NB4 (cell line): ENCODE measurements around the gene STAP2.

Source experiments
- DNase-seq: peaks from one replicate; pipeline ENCODE4 v3.0.0; 2010; ENCODE audit warnings: low read depth
- H3K4me3 ChIP-seq: one replicate; pipeline ENCODE4 v1.5.1; 2011; ENCODE audit warnings: mild to moderate bottlenecking, low read depth, low read length, moderate library complexity
- CTCF ChIP-seq: IDR thresholded peaks from one replicate; pipeline ENCODE4 v1.5.1; 2012; ENCODE audit warnings: low read depth, low read length
- MAX ChIP-seq: IDR thresholded peaks from 2 replicates; pipeline ENCODE4 v1.6.1; 2011; ENCODE audit warnings: low read depth, low read length
- MYC ChIP-seq: IDR thresholded peaks from 2 replicates; pipeline ENCODE4 v1.6.1; 2011; ENCODE audit warnings: low read depth, low read length
- POLR2A ChIP-seq: IDR thresholded peaks from 2 replicates; pipeline ENCODE4 v1.6.1; 2011; ENCODE audit warnings: mild to moderate bottlenecking; ENCODE audit not compliant: insufficient read length; ENCODE audit errors: extremely low read depth

STAP2 gene

GRCh38 chr19:4346020-4346383 is 7.4 kb upstream of the STAP2 start:
- TF ChIP-seq CTCF (no peak), POLR2A (no peak), MAX (no peak), MYC (no peak)
- H3K4me3 ChIP-seq = no peak overlapping the region
- DNase-seq = no peak

GRCh38 chr19:4345342-4346019 is 6.9 kb upstream of the STAP2 start:
- no peak for DNase-seq
- TF ChIP-seq CTCF (no peak), MYC (no peak), MAX (no peak), POLR2A (no peak)
- H3K4me3 ChIP-seq = no peak overlapping the region

- TF ChIP-seq MYC = no peak
- no peak for TF ChIP-seq POLR2A
- no peak for TF ChIP-seq CTCF
- no peak for TF ChIP-seq MAX
- peak within 1 kb of the TSS; percentile 65 for H3K4me3 ChIP-seq
- peak; percentile 79 for DNase-seq
These were observed 5.0 kb upstream of the STAP2 start, which contains the start of gene MPND for GRCh38 chr19:4343370-4344307. TSS of gene MPND (plus strand) at chr19:4343562. CDS start at chr19:4343594, 32 bp downstream.

- DNase-seq = peak; percentile 98
- H3K4me3 ChIP-seq = peak overlapping the region; percentile 65
- TF ChIP-seq POLR2A (peak; percentile 47), CTCF (no peak), MYC (no peak), MAX (no peak)
These were observed 4.2 kb upstream of the STAP2 start for GRCh38 chr19:4342615-4343369.

- peak overlapping the region; percentile 47 for H3K4me3 ChIP-seq
- TF ChIP-seq CTCF = no peak
- no peak for TF ChIP-seq MAX
- TF ChIP-seq MYC = no peak
- TF ChIP-seq POLR2A = no peak
- no peak for DNase-seq
These were observed 3.6 kb upstream of the STAP2 start for GRCh38 chr19:4342314-4342614.
